ENCODE results near the gene NPEPL1.

Gene NPEPL1

DNA sequence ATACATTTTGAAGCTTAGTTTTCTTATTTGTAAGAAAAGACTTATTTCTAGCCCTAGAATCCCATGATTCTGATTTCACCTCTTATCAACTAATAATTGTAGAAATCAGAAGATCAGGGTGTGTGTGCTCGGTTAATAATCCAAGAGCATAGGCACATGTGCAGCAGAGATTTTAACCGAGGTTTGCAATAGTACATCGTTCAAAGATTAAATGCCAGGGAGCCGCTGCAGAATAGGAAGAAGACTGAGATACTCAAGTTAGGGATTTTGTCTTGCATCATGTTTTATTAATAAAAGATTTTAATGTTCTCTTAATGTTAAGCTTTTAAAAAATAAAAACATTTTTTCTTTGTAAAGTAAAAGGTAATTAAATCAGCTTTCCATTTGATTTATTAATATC lies 34.6 kb upstream of the NPEPL1 start:
- TF ChIP-seq EZH2 (IDR thresholded peaks at IDR 0.05; ENCODE audit: borderline replicate concordance, low read length): no peak
- TF ChIP-seq, protein P1, sequence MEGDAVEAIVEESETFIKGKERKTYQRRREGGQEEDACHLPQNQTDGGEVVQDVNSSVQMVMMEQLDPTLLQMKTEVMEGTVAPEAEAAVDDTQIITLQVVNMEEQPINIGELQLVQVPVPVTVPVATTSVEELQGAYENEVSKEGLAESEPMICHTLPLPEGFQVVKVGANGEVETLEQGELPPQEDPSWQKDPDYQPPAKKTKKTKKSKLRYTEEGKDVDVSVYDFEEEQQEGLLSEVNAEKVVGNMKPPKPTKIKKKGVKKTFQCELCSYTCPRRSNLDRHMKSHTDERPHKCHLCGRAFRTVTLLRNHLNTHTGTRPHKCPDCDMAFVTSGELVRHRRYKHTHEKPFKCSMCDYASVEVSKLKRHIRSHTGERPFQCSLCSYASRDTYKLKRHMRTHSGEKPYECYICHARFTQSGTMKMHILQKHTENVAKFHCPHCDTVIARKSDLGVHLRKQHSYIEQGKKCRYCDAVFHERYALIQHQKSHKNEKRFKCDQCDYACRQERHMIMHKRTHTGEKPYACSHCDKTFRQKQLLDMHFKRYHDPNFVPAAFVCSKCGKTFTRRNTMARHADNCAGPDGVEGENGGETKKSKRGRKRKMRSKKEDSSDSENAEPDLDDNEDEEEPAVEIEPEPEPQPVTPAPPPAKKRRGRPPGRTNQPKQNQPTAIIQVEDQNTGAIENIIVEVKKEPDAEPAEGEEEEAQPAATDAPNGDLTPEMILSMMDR (IDR thresholded peaks at IDR 0.05; ENCODE audit: low read length): no peak
- no peak overlapping the region for H3K9ac ChIP-seq (ENCODE audit: low read length)

DNA sequence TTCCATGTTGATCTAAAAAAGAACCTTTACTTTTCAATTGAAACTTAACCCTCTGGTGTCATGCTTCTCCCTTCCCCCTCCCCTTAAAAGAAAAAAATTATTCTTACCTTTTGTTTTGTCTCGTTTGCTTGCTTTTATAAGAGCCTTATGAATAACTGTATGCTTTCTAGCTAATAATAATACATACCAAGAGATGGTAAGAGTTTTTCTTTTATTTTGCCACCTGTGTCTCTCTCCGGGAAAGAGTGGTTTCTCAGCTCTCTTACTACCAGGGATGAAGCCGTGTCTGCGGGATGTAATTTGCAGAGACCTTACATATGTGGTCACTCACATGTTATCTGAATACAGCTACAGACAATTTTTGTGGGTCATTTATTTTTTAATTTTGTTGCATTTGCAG lies 33.8 kb upstream of the NPEPL1 start:
- Histone ChIP-seq H3K27ac (ENCODE audit: low read depth, low read length, poor library complexity, severe bottlenecking) (no peak overlapping the region), H3K9me2 (ENCODE audit: low read depth, low read length) (no peaks in the 10 kb centered on the region), H3K79me2 (ENCODE audit: insufficient read depth, low read length) (peaks cover 92% of the 10 kb centered on the region), H3K4me3 (ENCODE audit: low read depth, low read length, poor library complexity, severe bottlenecking) (no peak overlapping the region), H3K9ac (ENCODE audit: low read length) (no peak overlapping the region), H3K4me1 (ENCODE audit: insufficient read depth, low read length, severe bottlenecking) (peaks cover 79% of the 10 kb centered on the region), H3F3A (ENCODE audit: insufficient read depth, low read length) (0 out of 2 replicates have a peak, but pooled peaks cover 6% of the 10 kb centered on the region), H3K4me2 (ENCODE audit: low read length) (no peak overlapping the region), H4K20me1 (ENCODE audit: insufficient read depth, low read length) (no peaks in the 10 kb centered on the region), H3K27me3 (ENCODE audit: insufficient read depth, low read length) (no peaks in the 10 kb centered on the region), H3K9me3 (ENCODE audit: low read length) (no peaks in the 10 kb centered on the region), H2AFZ (ENCODE audit: low read length) (no peak overlapping the region), H3K36me3 (ENCODE audit: insufficient read depth, low read length) (peaks cover 15% of the 10 kb centered on the region; the same call in 1 of the 2 replicates)
- TF ChIP-seq, protein P1 (IDR thresholded peaks at IDR 0.05; ENCODE audit: low read length): no peak
- TF ChIP-seq EZH2 (IDR thresholded peaks at IDR 0.05; ENCODE audit: borderline replicate concordance, low read length): no peak

More for the DNA sequence above, 34.6 kb upstream of the NPEPL1 start:
- Histone ChIP-seq H2AFZ (ENCODE audit: low read length) (no peak overlapping the region), H4K20me1 (ENCODE audit: insufficient read depth, low read length) (no peaks in the 10 kb centered on the region), H3K36me3 (ENCODE audit: insufficient read depth, low read length) (peaks cover 12% of the 10 kb centered on the region; the same call in 1 of the 2 replicates), H3K4me3 (ENCODE audit: low read depth, low read length, poor library complexity, severe bottlenecking) (no peak overlapping the region), H3K9me2 (ENCODE audit: low read depth, low read length) (no peaks in the 10 kb centered on the region), H3K79me2 (ENCODE audit: insufficient read depth, low read length) (peaks cover 94% of the 10 kb centered on the region), H3F3A (ENCODE audit: insufficient read depth, low read length) (0 out of 2 replicates have a peak, but pooled peaks cover 6% of the 10 kb centered on the region), H3K9me3 (ENCODE audit: low read length) (no peaks in the 10 kb centered on the region), H3K27me3 (ENCODE audit: insufficient read depth, low read length) (no peaks in the 10 kb centered on the region), H3K4me2 (ENCODE audit: low read length) (no peak overlapping the region), H3K4me1 (ENCODE audit: insufficient read depth, low read length, severe bottlenecking) (peaks cover 87% of the 10 kb centered on the region), H3K27ac (ENCODE audit: low read depth, low read length, poor library complexity, severe bottlenecking) (no peak overlapping the region)

DNA sequence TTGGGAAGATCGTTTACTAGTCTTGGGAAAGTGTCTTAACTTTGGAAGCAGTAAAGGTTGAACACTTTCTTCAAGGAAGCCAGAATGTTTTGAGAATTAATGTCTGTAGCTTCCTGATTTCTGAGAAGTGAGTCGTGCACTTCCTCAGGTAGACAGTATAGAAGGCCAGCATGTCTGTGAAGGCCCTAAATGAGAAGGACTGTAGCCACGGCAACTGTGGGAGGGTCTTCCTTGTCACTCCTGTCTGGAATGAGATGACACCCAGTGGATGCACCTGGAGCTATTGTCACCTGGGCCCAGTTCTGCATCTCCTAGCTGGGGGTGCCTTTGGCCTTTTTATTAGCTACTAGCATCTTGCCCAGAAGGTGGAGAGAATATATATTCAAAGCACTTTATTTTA lies 32.8 kb upstream of the NPEPL1 start:
- no peaks in the 10 kb centered on the region for H3K9me3 ChIP-seq (ENCODE audit: low read length)
- no peaks in the 10 kb centered on the region for H4K20me1 ChIP-seq (ENCODE audit: insufficient read depth, low read length)
- H3F3A ChIP-seq (ENCODE audit: insufficient read depth, low read length): no peaks in the 10 kb centered on the region
- no peak overlapping the region for H3K4me3 ChIP-seq (ENCODE audit: low read depth, low read length, poor library complexity, severe bottlenecking)
- no peak overlapping the region for H3K27ac ChIP-seq (ENCODE audit: low read depth, low read length, poor library complexity, severe bottlenecking)
- H3K36me3 ChIP-seq (ENCODE audit: insufficient read depth, low read length): peaks cover 18% of the 10 kb centered on the region; the same call in 1 of the 2 replicates
- H3K27me3 ChIP-seq (ENCODE audit: insufficient read depth, low read length): no peaks in the 10 kb centered on the region
- H3K4me2 ChIP-seq (ENCODE audit: low read length): peak overlapping the region; percentile 24; the same call in 1 of the 2 replicates
- H3K9ac ChIP-seq (ENCODE audit: low read length): no peak overlapping the region
- H2AFZ ChIP-seq (ENCODE audit: low read length): no peak overlapping the region
- H3K79me2 ChIP-seq (ENCODE audit: insufficient read depth, low read length): peaks cover 92% of the 10 kb centered on the region
- no peaks in the 10 kb centered on the region for H3K9me2 ChIP-seq (ENCODE audit: low read depth, low read length)
- H3K4me1 ChIP-seq (ENCODE audit: insufficient read depth, low read length, severe bottlenecking): peaks cover 69% of the 10 kb centered on the region
- TF ChIP-seq, protein P1 (IDR thresholded peaks at IDR 0.05; ENCODE audit: low read length): no peak

Data from OCI-LY1 (cell line).